ENCODE measurements around the gene FCN2. TPM values are rescaled to one million over a fixed set of nuclear protein-coding genes. Genes with fewer than 3 reads are reported as not detected.

FCN2 gene
- total and polyA plus RNA-seq, 2 of the 4 experiments (the other 2 are of a cell fraction), result not detected

GRCh38 chr9:134854541-134854981, 26.0 kb upstream of the FCN2 start:
- H3K27ac ChIP-seq (ENCODE audit: insufficient read depth, low read length), result no peak overlapping the region
- in situ Hi-C loops (cut with MboI; ENCODE audit: low sequenced_read_pairs) (no loop called here), dilution Hi-C loops (cut with HindIII; ENCODE audit: low sequenced_read_pairs, unreplicated experiment) (no loop called here), intact Hi-C loops (cut with micrococcal nuclease) (no loop called here)
- no peak overlapping the region for H3K14ac ChIP-seq (replicated peaks; ENCODE audit: low read depth, low read length)
- H4K20me1 ChIP-seq (ENCODE audit: insufficient read depth, low read length), result no peaks in the 10 kb centered on the region; the same call in 1 of the 2 replicates
- H3K9me1 ChIP-seq (ENCODE audit: insufficient read depth, low read length), result peaks cover 3% of the 10 kb centered on the region; the same call in 1 of the 2 replicates
- BruUV-seq (replicated peaks), result no TSS peak
- no peak overlapping the region for H3K23ac ChIP-seq (ENCODE audit: low read depth, low read length)
- no peak overlapping the region for H3K4me3 ChIP-seq (ENCODE audit: insufficient read depth, low read depth, low read length)
- DNase-seq (no peak), ATAC-seq (ENCODE audit: low read depth) (no peak)
- H2BK20ac ChIP-seq (ENCODE audit: low read depth, low read length), result no peak overlapping the region
- CTCF ChIA-PET, result no interaction called here
- no peak overlapping the region for H4K5ac ChIP-seq (ENCODE audit: low read depth, low read length)
- no peak overlapping the region for H3K18ac ChIP-seq (ENCODE audit: low read depth, low read length)
- H2BK120ac ChIP-seq (ENCODE audit: low read depth, low read length), result no peak overlapping the region
- H4K8ac ChIP-seq (ENCODE audit: low read depth in 2 of 2, low read length in 2 of 2), result no peak overlapping the region
- H3K56ac ChIP-seq (ENCODE audit: extremely low read depth, insufficient read depth, low read length), result no peak overlapping the region
- peaks cover 5% of the 10 kb centered on the region for H3K9me3 ChIP-seq (ENCODE audit: control insufficient read depth, insufficient read depth, low read length)
- POLR2A ChIA-PET (ENCODE audit: unreplicated experiment), result no interaction called here
- WGBS, 2 experiments (ENCODE audit: extremely low coverage in 2 of 2, insufficient read length in 1 of 2), result no CpG with 5 or more reads among the region's 11 CpGs
- no peak overlapping the region for H2BK5ac ChIP-seq (ENCODE audit: low read depth, low read length, poor library complexity, severe bottlenecking)
- H2AFZ ChIP-seq (replicated peaks; ENCODE audit: low read length, poor library complexity), result no peak overlapping the region
- no peak overlapping the region for H4K91ac ChIP-seq (ENCODE audit: insufficient read depth, low read depth, low read length)
- H3K36me3 ChIP-seq (ENCODE audit: control insufficient read depth, insufficient read depth, low read length), result no peaks in the 10 kb centered on the region
- no peak overlapping the region for H2AK5ac ChIP-seq (ENCODE audit: low read depth, low read length)
- no peak overlapping the region for H2BK15ac ChIP-seq (ENCODE audit: low read depth, low read length)
- no peak overlapping the region for H2AK9ac ChIP-seq (replicated peaks; ENCODE audit: low read depth, low read length, poor library complexity)
- no peak overlapping the region for H3K4ac ChIP-seq (ENCODE audit: low read depth, low read length)
- no peaks in the 10 kb centered on the region for H3K27me3 ChIP-seq (ENCODE audit: control insufficient read depth, insufficient read depth, low read length)
- no peak overlapping the region for H3K9ac ChIP-seq (ENCODE audit: low read depth, low read length)
- no peak overlapping the region for H3K4me2 ChIP-seq (ENCODE audit: low read depth, low read length)
- TF ChIP-seq RAD21 (IDR thresholded peaks at IDR 0.05; ENCODE audit: low read length) (no peak), CEBPB (IDR thresholded peaks at IDR 0.05; ENCODE audit: low read depth, low read length) (no peak), ELK1 (IDR thresholded peaks at IDR 0.05; ENCODE audit: borderline replicate concordance, low read depth, low read length) (no peak), CHD1 (IDR thresholded peaks at IDR 0.05; ENCODE audit: low read depth, low read length) (no peak), MAZ (IDR thresholded peaks at IDR 0.05; ENCODE audit: borderline replicate concordance, low read depth, low read length) (no peak), BHLHE40 (IDR thresholded peaks at IDR 0.05; ENCODE audit: low read depth, low read length) (no peak), CTCF (conservative IDR thresholded peaks at IDR 0.05; ENCODE audit: low read depth, low read length) (no peak), MAFK (IDR thresholded peaks at IDR 0.05; ENCODE audit: low read depth, low read length) (no peak), RFX5 (IDR thresholded peaks at IDR 0.05; ENCODE audit: low read depth, low read length) (no peak), FOS (IDR thresholded peaks at IDR 0.05; ENCODE audit: low read depth, low read length) (no peak), MXI1 (IDR thresholded peaks at IDR 0.05; ENCODE audit: borderline replicate concordance, low read depth, low read length) (no peak), NFE2L2 (IDR thresholded peaks at IDR 0.05; ENCODE audit: low read depth, low read length) (no peak), USF2 (IDR thresholded peaks at IDR 0.05; ENCODE audit: low read depth, low read length) (no peak), POLR2A (IDR thresholded peaks at IDR 0.05; ENCODE audit: low read depth, low read length) (no peak), SMC3 (IDR thresholded peaks at IDR 0.05; ENCODE audit: low read depth, low read length) (no peak), RCOR1 (IDR thresholded peaks at IDR 0.05; ENCODE audit: insufficient replicate concordance, low read length) (no peak)
- H3K79me1 ChIP-seq (ENCODE audit: low read depth in 1 of 2, low read length in 2 of 2), result no peaks in the 10 kb centered on the region
- H3K4me1 ChIP-seq (ENCODE audit: control insufficient read depth, insufficient read depth, low read length), result peaks cover 6% of the 10 kb centered on the region; the same call in 1 of the 2 replicates

Measured in IMR-90 (cell line).